ENCODE results near the gene NEGR1.
"Not testable (repeated sequence)": the region's sequence is repeated elsewhere in the genome, so short reads cannot be mapped to it uniquely, and the experiment has no call there.

NEGR1 gene

GRCh38 chr1:71899881-71900280, 382.5 kb downstream of the NEGR1 start:
- H3K4me3 ChIP-seq (ENCODE audit: low read length), result no peak overlapping the region
- no peak for DNase-seq (ENCODE audit: low read depth)
- TF ChIP-seq CTCF (IDR thresholded peaks at IDR 0.05; ENCODE audit: insufficient read depth, low read depth, low read length, missing control alignments), result no peak

- not testable (repeated sequence) for H3K4me3 ChIP-seq (ENCODE audit: low read length); DNase-seq (ENCODE audit: low read depth)
These were observed 394.2 kb downstream of the NEGR1 start for GRCh38 chr1:71888166-71888565.

DNA sequence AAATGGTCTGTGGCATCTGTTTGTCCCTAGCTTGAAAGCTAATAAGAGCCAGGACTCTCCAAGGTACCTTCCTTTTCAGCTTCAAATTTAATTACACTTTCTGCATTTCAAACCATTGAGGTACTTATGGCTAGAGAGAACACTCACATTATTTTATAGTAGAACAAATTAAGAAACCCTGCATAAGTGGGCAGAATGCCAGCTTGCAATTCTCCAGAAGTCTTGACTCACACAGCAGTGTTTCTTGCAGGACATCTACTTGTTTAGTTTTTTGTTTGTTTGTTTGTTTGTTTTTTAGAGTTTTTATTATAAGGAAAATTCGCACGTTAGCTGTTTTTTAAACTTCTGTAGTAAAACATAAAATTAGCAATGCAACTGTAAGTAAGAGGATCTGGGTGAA, 397.2 kb downstream of the NEGR1 start:
- no peak overlapping the region for H3K4me3 ChIP-seq (ENCODE audit: low read length)
- TF ChIP-seq CTCF (IDR thresholded peaks at IDR 0.05; ENCODE audit: insufficient read depth, low read depth, low read length, missing control alignments), result no peak
- peak; percentile 21 for DNase-seq (ENCODE audit: low read depth)

DNA sequence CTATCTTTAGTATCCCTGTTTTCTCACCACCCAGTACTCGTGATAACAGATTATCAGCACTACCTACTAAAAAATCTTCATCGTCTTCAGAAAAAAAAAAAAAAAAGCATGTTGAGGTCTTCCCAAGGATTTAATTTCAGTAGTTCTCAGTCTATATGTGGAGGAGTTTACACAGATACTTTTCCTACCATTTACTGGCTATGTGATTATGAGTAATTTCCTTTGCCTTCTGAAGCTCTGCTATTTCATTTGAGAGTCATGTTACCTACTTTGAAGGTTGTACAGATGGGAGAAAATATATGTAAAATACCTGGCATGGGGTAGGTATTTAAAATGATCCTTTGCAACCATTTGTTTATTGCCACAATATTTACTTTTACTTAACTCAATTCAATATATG, 399.7 kb downstream of the NEGR1 start:
- H3K4me3 ChIP-seq (ENCODE audit: low read length), result no peak overlapping the region
- TF ChIP-seq CTCF (IDR thresholded peaks at IDR 0.05; ENCODE audit: insufficient read depth, low read depth, low read length, missing control alignments), result no peak
- no peak for DNase-seq (ENCODE audit: low read depth)

DNA sequence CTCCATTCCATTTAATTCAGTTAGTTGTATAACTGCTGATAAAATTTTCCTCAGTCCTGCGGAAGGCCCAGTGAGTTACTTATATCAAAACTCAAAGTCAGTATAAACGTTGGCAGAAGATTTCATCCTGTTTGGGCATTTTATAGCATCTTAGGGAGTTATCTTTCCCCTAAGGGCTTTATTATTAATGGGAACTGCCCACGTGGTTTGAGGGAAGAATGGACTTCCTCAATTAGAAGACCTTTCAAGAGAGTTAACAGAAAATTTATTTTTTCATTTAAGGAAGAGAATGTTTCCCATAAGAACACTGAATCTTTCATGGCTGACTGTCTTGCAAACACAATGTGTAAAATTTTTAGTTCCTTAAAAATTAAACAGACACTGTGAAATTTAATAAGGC, 400.1 kb downstream of the NEGR1 start:
- no peak for DNase-seq (ENCODE audit: low read depth)
- TF ChIP-seq CTCF (IDR thresholded peaks at IDR 0.05; ENCODE audit: insufficient read depth, low read depth, low read length, missing control alignments), result no peak
- H3K4me3 ChIP-seq (ENCODE audit: low read length), result no peak overlapping the region

- no peak overlapping the region for H3K4me3 ChIP-seq (ENCODE audit: low read length)
- no peak for DNase-seq (ENCODE audit: low read depth)
- TF ChIP-seq CTCF (IDR thresholded peaks at IDR 0.05; ENCODE audit: insufficient read depth, low read depth, low read length, missing control alignments), result no peak
These were observed 400.7 kb downstream of the NEGR1 start for GRCh38 chr1:71881611-71882010.

GRCh38 chr1:71869326-71869725, 413.0 kb downstream of the NEGR1 start:
- no peak for DNase-seq (ENCODE audit: low read depth)
- TF ChIP-seq CTCF (IDR thresholded peaks at IDR 0.05; ENCODE audit: insufficient read depth, low read depth, low read length, missing control alignments), result no peak

GRCh38 chr1:71862756-71863155, 419.6 kb downstream of the NEGR1 start:
- no peak for DNase-seq (ENCODE audit: low read depth)
- no peak overlapping the region for H3K4me3 ChIP-seq (ENCODE audit: low read length)
- TF ChIP-seq CTCF (IDR thresholded peaks at IDR 0.05; ENCODE audit: insufficient read depth, low read depth, low read length, missing control alignments), result no peak

More at GRCh38 chr1:71869326-71869725, 413.0 kb downstream of the NEGR1 start:
- no peak overlapping the region for H3K4me3 ChIP-seq (ENCODE audit: low read length)
